Measurements from ENCODE around the gene HEPN1.

The HEPN1 gene

GRCh38 chr11:124884869-124885479 lies 34.1 kb upstream of the HEPN1 start:
- no peak for DNase-seq (ENCODE audit: low spot score)

DNA sequence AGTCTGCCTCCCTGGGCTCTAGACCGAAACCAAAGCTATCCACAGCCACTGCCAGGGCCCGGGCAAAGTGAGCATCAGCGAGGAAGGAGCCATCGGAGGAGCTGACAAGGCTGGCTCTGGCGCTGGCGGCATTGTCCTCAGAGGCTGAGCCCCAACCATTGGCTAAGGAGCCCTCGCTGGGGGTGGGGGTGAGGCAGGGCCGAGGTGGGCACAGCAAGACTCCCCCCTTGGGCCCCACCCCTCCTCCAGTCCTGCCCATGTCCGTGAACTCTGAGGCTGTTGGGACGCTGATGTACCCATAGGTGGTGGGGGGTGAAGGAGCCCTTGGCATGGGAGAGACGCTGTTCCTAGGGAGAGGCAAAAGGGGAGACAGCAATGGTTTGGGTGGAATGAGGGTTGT lies 32.6 kb upstream of the HEPN1 start:
- DNase-seq (ENCODE audit: low spot score), result no peak

DNA sequence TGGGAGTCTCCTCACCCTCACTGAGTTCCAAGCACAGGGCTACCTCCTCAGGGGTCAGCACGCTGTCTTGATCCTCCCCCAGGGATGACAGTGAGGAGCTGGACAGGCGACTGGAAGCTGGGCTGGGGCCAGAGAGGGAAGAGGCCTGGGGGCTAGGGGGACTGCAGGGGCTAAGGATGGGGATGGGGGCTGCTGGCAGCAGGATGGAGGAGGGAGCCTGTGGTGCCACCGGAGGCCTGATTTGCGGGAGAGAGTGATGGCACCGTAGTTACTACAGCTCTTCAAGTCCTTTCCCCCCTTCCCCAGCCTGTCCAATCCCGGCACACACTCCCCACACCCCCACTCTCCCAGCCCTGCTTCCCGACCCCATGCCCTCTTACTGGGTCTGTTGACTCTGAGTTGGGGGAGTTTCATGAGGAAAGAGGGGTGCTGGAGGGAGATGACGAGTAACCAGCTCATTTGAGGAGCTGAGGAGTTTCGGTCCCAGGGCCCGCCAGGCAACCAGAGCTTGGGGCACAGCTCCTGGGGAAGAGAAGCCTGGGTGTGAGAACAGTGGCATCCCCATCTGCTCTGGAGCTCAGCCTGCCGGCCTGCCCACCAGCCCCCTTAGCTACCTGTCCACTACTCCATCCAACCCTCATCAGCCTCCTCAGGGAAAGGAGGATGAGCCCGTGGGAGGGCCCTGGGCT lies 31.9 kb upstream of the HEPN1 start:
- no peak for DNase-seq (ENCODE audit: low spot score)

DNA sequence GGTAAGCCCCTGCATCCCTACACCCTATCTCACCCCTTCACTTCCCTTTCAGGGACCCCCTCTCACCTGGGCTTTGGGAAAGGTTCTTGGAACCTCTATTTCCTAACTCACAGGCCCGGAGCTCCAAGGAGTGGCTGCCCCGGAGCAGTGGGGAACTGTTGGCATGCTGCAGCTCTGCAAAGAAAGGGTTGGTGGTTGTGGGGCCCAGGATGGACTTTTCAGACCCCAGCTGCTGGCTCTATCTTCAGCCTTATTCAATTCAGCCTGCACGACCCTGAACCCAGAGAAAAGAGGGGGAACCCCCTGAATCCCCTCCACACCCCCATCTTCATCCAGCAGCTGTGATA lies 31.4 kb upstream of the HEPN1 start:
- DNase-seq (ENCODE audit: low spot score), result no peak

- no peak for DNase-seq (ENCODE audit: low spot score)
Measured at GRCh38 chr11:124889191-124890091, 29.6 kb upstream of the HEPN1 start.

DNA sequence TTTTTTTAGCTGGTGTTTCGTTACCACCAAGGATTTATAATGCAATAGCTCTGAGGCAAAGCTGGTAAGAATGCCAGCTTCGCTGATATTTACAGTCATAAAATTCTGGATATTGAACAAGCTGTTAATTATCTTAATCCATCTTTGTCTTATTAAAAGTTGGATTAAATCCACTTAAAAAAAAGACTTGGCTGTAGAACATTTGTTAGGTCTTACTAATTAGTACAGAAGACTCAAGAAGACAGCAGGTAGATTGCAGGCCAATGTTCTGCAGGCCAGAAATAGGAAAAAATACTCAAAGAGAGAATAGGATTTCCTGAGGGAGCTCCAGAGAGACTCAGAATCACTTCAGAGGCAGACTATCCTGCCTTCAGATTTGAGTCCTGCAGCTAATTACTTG lies 28.9 kb upstream of the HEPN1 start:
- no peak for DNase-seq (ENCODE audit: low spot score)

GRCh38 chr11:124890683-124891372 lies 28.2 kb upstream of the HEPN1 start:
- no peak for DNase-seq (ENCODE audit: low spot score)

GRCh38 chr11:124891373-124891861 lies 27.6 kb upstream of the HEPN1 start:
- DNase-seq (ENCODE audit: low spot score), result no peak

DNA sequence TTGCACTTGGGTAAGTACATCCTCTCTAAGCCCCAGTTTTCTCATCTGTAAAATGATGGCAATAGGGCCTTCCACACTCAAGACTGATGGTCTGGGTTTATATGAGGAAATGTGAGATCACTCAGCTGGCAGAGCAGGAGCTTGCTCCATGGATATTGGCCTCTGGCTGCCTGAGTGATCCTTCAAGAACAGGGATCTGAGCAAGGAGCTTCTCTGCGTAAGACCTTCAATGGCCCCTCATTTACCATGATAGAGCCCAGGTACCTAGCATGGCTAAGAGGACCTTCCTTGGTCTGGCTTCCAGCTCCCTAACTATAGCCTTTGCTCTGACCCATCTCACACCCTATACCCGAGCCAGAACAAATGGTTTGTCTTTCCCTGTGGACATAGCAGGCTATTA lies 26.9 kb upstream of the HEPN1 start:
- no peak for DNase-seq (ENCODE audit: low spot score)

DNA sequence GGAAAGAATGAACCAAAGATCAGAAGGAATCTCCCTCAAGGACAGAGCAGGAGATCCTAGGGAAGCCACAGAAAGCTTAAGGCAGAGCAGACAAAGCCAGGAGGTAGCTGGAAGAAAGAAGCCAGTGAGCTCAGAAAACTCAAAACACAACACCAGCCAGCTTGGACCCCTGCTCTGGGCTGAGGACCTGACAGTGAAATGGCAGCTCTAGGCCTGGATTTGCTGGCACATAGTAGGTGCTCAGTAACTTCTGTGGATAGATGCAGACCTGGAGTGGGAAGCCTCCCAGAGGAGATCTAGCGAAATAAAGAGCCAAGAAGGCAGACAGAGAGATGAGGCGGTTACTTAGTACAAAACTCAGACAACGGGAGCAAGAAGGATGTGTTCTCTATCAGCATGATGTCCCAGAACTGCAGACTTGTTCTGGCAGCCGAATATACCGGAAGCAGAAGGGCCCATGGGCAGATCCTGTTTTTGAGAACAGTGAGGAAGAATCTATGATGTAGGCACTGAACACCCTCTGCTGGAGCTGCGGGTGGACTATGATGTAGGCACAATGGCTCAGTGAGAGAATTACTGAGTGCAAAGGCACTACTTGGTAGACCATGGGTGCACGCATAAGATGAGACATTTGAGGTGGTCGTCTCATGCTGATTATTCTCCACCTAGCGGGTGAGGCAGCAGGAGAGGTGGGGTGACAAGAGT lies 26.1 kb upstream of the HEPN1 start:
- DNase-seq (ENCODE audit: low spot score), result no peak

GRCh38 chr11:124893781-124894401 lies 25.2 kb upstream of the HEPN1 start:
- DNase-seq (ENCODE audit: low spot score), result no peak

GRCh38 chr11:124894606-124895430 lies 24.2 kb upstream of the HEPN1 start:
- DNase-seq (ENCODE audit: low spot score), result no peak

GRCh38 chr11:124895471-124895971 lies 23.5 kb upstream of the HEPN1 start:
- DNase-seq (ENCODE audit: low spot score), result no peak

GRCh38 chr11:124896071-124896750 lies 22.8 kb upstream of the HEPN1 start:
- no peak for DNase-seq (ENCODE audit: low spot score)

DNA sequence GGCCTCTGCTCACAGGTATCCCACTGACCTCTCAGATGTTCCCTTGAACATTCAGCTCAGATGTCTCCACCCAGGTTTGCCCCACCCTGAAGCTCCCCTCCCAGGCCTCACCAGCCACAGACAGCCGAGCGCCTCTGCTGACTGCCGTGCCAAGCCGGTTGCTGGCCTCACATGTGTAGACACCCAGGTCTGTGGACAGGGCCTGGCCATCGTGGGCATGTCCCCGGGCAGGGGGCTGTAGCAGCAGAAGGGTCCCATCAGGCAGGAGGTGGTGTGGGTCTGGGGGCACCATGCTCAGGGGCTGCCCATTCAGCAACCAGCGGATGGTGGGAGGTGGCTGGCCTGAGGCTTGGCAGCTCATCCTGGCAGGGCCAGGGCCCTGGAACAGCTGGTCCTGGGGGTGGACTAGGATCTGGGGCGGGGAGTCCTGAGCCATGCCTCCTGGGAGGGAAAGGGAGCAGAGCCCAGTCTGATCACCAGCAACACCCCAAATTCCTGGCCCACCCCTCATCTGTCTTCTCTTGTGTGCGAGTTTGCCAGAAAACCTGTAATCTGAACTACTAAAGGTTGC lies 22.1 kb upstream of the HEPN1 start:
- no peak for DNase-seq (ENCODE audit: low spot score)

GRCh38 chr11:124897674-124898262 lies 21.3 kb upstream of the HEPN1 start, which contains the start of gene ROBO4:
TSS of gene ROBO4 (minus strand) at chr11:124897865. CDS start at chr11:124897795, 70 bp downstream.
- no peak for DNase-seq (ENCODE audit: low spot score)

- DNase-seq (ENCODE audit: low spot score), result no peak
Measured at GRCh38 chr11:124898263-124898680, 20.8 kb upstream of the HEPN1 start.

GRCh38 chr11:124898711-124899110 lies 20.3 kb upstream of the HEPN1 start:
- DNase-seq (ENCODE audit: low spot score), result no peak

Data from hematopoietic multipotent progenitor cell treated with erythropoietin and hydrocortisone succinate and interleukin-3 and kit ligand, for 15 days (in vitro differentiated cells).